Right lobe of liver (tissue), 6 donors: ENCODE measurements around the gene IFNL2. TPM values are rescaled to one million over a fixed set of nuclear protein-coding genes. Genes with fewer than 3 reads are reported as not detected.

Experiments used
- ATAC-seq, 4 donors: fragments of 200-7000 bp; cut with Tn5 transposase; one replicate each; pipeline ENCODE4 v1.9.1; 2020; ENCODE audit warnings: mild to moderate bottlenecking in 4 of 4, moderate library complexity in 4 of 4
- DNase-seq, 3 donors: peaks; one replicate each; pipeline ENCODE4 v3.0.0-alpha.2; 2020
- H3K27ac ChIP-seq, 3 donors: fragments of 200-600 bp; one replicate each; pipeline ENCODE4 v1.8.0; 2022
- H3K27me3 ChIP-seq, 2 donors: fragments of 200-600 bp; one replicate each; pipeline ENCODE4 v1.8.0; 2022
- H3K36me3 ChIP-seq, 4 donors: fragments of 200-600 bp; sonication (generic) in 1 of 4; one replicate each; pipeline versions ENCODE4 v1.5.1 to v1.8.0; 2017 to 2022; ENCODE audit warnings: control low read depth in 1 of 4
- H3K4me1 ChIP-seq, 4 donors: fragments of 200-600 bp; sonication (generic) in 1 of 4; one replicate each; pipeline versions ENCODE4 v1.5.1 to v1.8.0; 2017 to 2022; ENCODE audit warnings: control low read depth in 1 of 4
- H3K4me3 ChIP-seq, 3 donors: fragments of 200-600 bp; one replicate each; pipeline ENCODE4 v1.8.0; 2022
- H3K9me3 ChIP-seq, 4 donors: fragments of 200-600 bp; sonication (generic) in 1 of 4; one replicate each; pipeline versions ENCODE4 v1.5.1 to v1.8.0; 2017 to 2022; ENCODE audit warnings: control low read depth in 1 of 4
- POLR2A ChIP-seq: fragments of 450-650 bp; IDR thresholded peaks from one replicate; pipeline ENCODE4 v1.6.1; 2017; ENCODE audit warnings: antibody characterized with exemption, mild to moderate bottlenecking
- WGBS: methylation state at CpG from one replicate; pipeline ENCODE4 v1.1.6; 2018; ENCODE audit warnings: low coverage, low lambda C conversion rate; ENCODE audit not compliant: insufficient coverage; ENCODE audit errors: missing lambda C conversion rate; 5-methylcytosine and 5-hydroxymethylcytosine counted together
- intact Hi-C, 2 donors: fragments of 100-400 bp; cut with DNase I; formaldehyde crosslinking; loops; one replicate each; pipeline versions ENCODE4 v1.11.2 to v1.14.1; 2022
- total RNA-seq, 6 experiments: library from RNA; depleted of rRNA in 2 of 6; stranded (reverse); fragments of >200 nt in 2 of 6; fragmentation: NEBNext Ultra II Directional in 3 of 6; extraction: Animal tissue kit (Norgen Biotek cat#: 25700) in 3 of 6; gene quantifications; one replicate each; pipeline versions ENCODE4 v1.1.0 to v1.2.4, GENCODE V29; 2016 to 2023
- TF ChIP-seq, protein P1 (sequence below), 4 donors: fragments of 200-600 bp in 3 of 4; fragments of 450-650 bp in 1 of 4; IDR thresholded peaks; one replicate each; pipeline versions ENCODE4 v1.5.1 to v1.8.0; 2016 to 2022; ENCODE audit warnings: antibody characterized with exemption in 4 of 4, mild to moderate bottlenecking in 2 of 4
- donor health status: DM: no; HTN: yes; CAD: no.
- donor health status: DM: no; HTN: no; CAD: no.
- donor health status: DM: no; HTN: no; CAD: no.
- donor health status: DM: no; HTN: yes; CAD: no.
- donor health status: DM: no; HTN: yes; CAD: no.

The IFNL2 gene
- total RNA-seq, 6 experiments from 2014 or later = not detected

DNA sequence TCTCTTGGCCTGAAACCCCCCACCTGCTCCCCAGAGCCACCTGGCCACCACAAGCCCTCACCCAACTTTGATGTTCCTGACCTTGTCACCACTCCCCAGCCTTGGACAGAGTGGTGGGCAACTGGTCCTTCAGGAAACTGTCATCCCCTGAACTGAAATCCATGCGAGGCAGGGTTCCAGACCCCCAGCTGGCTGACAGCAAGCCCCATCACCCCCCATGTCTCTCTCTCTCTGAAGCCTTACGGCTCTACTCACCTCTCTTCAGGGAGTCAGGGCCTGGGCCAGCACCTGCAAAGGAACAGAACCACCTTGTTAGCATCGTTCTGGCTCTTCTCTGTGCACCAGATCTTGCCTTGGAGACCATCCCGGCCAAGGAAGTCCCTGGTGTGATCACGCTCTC is 49.9 kb downstream of the IFNL2 start:
- no peak overlapping the region for H3K27ac ChIP-seq
- ATAC-seq (no peak), DNase-seq (no peak)
- H3K36me3 ChIP-seq = no peaks in the 10 kb centered on the region
- WGBS = 100% methylated on average over 2 of the region's 5 CpGs
- no peak overlapping the region for H3K4me3 ChIP-seq
- intact Hi-C loops = loop anchor here in 1 of 2 donors (10.0 kb wide), 1 partner anchor 113 kb away; the partner anchor contains the start of gene SYCN
- TF ChIP-seq, protein P1, sequence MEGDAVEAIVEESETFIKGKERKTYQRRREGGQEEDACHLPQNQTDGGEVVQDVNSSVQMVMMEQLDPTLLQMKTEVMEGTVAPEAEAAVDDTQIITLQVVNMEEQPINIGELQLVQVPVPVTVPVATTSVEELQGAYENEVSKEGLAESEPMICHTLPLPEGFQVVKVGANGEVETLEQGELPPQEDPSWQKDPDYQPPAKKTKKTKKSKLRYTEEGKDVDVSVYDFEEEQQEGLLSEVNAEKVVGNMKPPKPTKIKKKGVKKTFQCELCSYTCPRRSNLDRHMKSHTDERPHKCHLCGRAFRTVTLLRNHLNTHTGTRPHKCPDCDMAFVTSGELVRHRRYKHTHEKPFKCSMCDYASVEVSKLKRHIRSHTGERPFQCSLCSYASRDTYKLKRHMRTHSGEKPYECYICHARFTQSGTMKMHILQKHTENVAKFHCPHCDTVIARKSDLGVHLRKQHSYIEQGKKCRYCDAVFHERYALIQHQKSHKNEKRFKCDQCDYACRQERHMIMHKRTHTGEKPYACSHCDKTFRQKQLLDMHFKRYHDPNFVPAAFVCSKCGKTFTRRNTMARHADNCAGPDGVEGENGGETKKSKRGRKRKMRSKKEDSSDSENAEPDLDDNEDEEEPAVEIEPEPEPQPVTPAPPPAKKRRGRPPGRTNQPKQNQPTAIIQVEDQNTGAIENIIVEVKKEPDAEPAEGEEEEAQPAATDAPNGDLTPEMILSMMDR (IDR thresholded peaks at IDR 0.05) = no peak
- TF ChIP-seq POLR2A = no peak
- no peaks in the 10 kb centered on the region for H3K27me3 ChIP-seq
- H3K4me1 ChIP-seq = no peaks in the 10 kb centered on the region
- no peaks in the 10 kb centered on the region for H3K9me3 ChIP-seq

DNA sequence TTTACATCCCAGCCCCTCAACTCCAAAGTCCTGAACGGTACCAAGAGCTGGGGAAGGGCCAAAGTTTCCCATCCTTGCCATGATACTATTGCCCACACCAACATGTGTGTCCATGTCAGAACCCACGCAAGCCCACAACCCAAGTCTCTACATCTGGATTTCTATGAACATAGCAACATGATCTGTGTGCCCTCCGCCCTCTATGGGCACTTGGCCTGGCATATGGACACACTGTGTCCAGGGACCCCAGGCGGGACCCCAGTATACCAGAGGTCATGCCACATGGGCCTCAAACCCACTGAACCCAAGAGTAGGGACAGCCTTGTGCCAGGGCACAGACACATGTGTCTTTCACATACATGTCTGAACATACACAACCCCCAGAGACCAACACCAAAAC is 50.5 kb downstream of the IFNL2 start:
- H3K27ac ChIP-seq = no peak overlapping the region
- H3K36me3 ChIP-seq = no peaks in the 10 kb centered on the region
- no peaks in the 10 kb centered on the region for H3K9me3 ChIP-seq
- no peaks in the 10 kb centered on the region for H3K27me3 ChIP-seq
- no peak overlapping the region for H3K4me3 ChIP-seq
- no peaks in the 10 kb centered on the region for H3K4me1 ChIP-seq
- 89% methylated on average over 3 of the region's 4 CpGs for WGBS
- intact Hi-C loops = loop anchor here in 1 of 2 donors (10.0 kb wide), 1 partner anchor 114 kb away; the partner anchor contains the start of gene SYCN
- no peak for TF ChIP-seq POLR2A
- TF ChIP-seq, protein P1 (IDR thresholded peaks at IDR 0.05) = no peak
- no peak for ATAC-seq
- DNase-seq = no peak

DNA sequence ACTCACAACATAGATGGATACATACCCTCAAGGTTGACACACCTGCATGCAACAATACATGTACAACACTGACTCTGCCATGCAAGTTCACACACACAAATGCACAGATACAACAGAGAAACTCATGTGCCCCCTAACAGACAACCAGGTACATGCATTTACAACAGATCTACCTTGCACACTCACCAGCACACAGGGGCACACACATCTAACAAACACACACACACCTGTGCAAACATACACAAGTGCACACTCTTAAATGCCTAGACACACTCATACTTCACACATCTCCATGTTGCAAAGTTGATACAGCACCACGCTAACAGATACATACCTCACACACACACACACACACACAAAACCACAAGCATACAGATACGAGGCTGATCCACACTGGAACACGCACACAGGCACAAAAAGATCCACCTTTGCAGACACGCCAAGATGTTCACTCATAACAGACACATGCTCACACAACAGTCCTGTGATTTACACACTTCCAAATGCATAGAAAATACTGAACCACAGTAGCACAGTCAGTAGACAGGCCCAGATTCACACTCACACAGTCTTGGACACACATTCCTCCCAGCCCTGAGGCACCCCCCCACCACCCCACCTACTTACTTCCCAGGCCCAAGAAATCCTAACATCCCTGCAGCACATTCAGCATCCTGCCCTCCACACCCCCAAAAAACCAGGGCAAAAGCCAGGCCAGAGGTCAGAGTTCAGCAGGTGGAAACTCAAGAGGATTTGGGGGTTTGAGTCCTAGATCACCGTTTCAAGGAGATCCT is 51.1 kb downstream of the IFNL2 start:
- Histone ChIP-seq H3K27ac (no peak overlapping the region), H3K36me3 (no peaks in the 10 kb centered on the region), H3K27me3 (no peaks in the 10 kb centered on the region), H3K4me1 (no peaks in the 10 kb centered on the region), H3K4me3 (no peak overlapping the region), H3K9me3 (no peaks in the 10 kb centered on the region)
- intact Hi-C loops = loop anchor here in 1 of 2 donors (10.0 kb wide), 1 partner anchor 114 kb away; the partner anchor contains the start of gene SYCN
- 87% methylated on average over 4 of the region's 5 CpGs for WGBS
- ATAC-seq (no peak), DNase-seq (no peak)
- TF ChIP-seq, protein P1 (IDR thresholded peaks at IDR 0.05) = no peak
- no peak for TF ChIP-seq POLR2A

Other genes starting within 250 kb of the IFNL2 start
- 10 to 100 TPM in 1 of 6 experiments, 1 to 10 TPM in 5; 3.7 to 15.5 (median 7.6) TPM for gene FBXO27, start 235.8 kb upstream of the IFNL2 start, total RNA-seq
- gene ACP7, start 184.0 kb upstream of the IFNL2 start, total RNA-seq = not detected
- gene PAK4, start 142.6 kb upstream of the IFNL2 start, total RNA-seq = 10 to 100 TPM; 11.4 to 16.6 (median 14.7) TPM
- not detected for gene NCCRP1, start 71.4 kb upstream of the IFNL2 start, total RNA-seq
- gene SYCN, start 64.1 kb upstream of the IFNL2 start, total RNA-seq = not detected
- gene IFNL3, start 23.4 kb upstream of the IFNL2 start, total RNA-seq = not detected
- gene IFNL4, start 19.5 kb upstream of the IFNL2 start, total RNA-seq = not detected
- not detected for gene IFNL1, start 28.0 kb downstream of the IFNL2 start, total RNA-seq
- under 1 TPM; 0.32 to 0.97 (median 0.61) TPM for gene LRFN1, start 52.5 kb downstream of the IFNL2 start, total RNA-seq
- 10 to 100 TPM in 3 of 6 experiments, 1 to 10 TPM in 3; 2.8 to 23.8 (median 12.7) TPM for gene GMFG, start 67.6 kb downstream of the IFNL2 start, total RNA-seq
- 10 to 100 TPM; 23.0 to 45.6 (median 31.6) TPM for gene SAMD4B, start 74.0 kb downstream of the IFNL2 start, total RNA-seq
- gene PAF1, start 122.7 kb downstream of the IFNL2 start, total RNA-seq = 10 to 100 TPM; 18.6 to 34.9 (median 24.8) TPM
- 10 to 100 TPM; 19.4 to 38.1 (median 24.1) TPM for gene MED29, start 123.0 kb downstream of the IFNL2 start, total RNA-seq
- gene ZFP36, start 138.5 kb downstream of the IFNL2 start, total RNA-seq = 100 to 1,000 TPM in 3 of 6 experiments, 10 to 100 TPM in 3; 28.3 to 156 (median 91.7) TPM
- gene PLEKHG2, start 144.3 kb downstream of the IFNL2 start, total RNA-seq = 10 to 100 TPM in 1 of 6 experiments, 1 to 10 TPM in 5; 1.6 to 15.0 (median 6.3) TPM
- 100 to 1,000 TPM; 448 to 643 (median 568) TPM for gene RPS16, start 167.6 kb downstream of the IFNL2 start, total RNA-seq
- 10 to 100 TPM; 42.3 to 60.8 (median 54.7) TPM for gene SUPT5H, start 177.2 kb downstream of the IFNL2 start, total RNA-seq
- 10 to 100 TPM; 28.1 to 48.1 (median 31.3) TPM for gene TIMM50, start 212.4 kb downstream of the IFNL2 start, total RNA-seq
- not detected for gene DLL3, start 230.6 kb downstream of the IFNL2 start, total RNA-seq
- not detected for gene SELENOV, start 246.7 kb downstream of the IFNL2 start, total RNA-seq